GM12878 (cell line): ENCODE data around the gene KRTAP10-1.

Experiments used
- BHLHE40 ChIP-seq, 2 experiments: fragments of 450-650 bp in 1 of 2; IDR thresholded peaks; 2 replicates each; pipeline ENCODE4 v1.6.1; 2011 to 2017; ENCODE audit warnings: low read depth in 2 of 2, borderline replicate concordance in 1 of 2, improper control_type of control experiment in 1 of 2, low read length in 1 of 2, mild to moderate bottlenecking in 1 of 2
- CBX3 ChIP-seq: fragments of 200-600 bp; sonication (generic); IDR thresholded peaks from 2 replicates; pipeline ENCODE4 v1.6.1; 2016; ENCODE audit warnings: low read depth, borderline replicate concordance
- HDAC6 ChIP-seq: fragments of 200-600 bp; sonication (generic); IDR thresholded peaks from one replicate; pipeline ENCODE4 v1.8.0; 2017; ENCODE audit warnings: antibody characterized with exemption; ENCODE audit not compliant: unreplicated experiment
- JUND ChIP-seq: IDR thresholded peaks from 2 replicates; pipeline ENCODE4 v1.6.1; 2012; ENCODE audit warnings: low read depth, mild to moderate bottlenecking, low read length, improper control_type of control experiment, moderate library complexity
- NR2C2 ChIP-seq: IDR thresholded peaks from 2 replicates; pipeline ENCODE4 v1.6.1; 2011; ENCODE audit warnings: borderline replicate concordance, low read depth; ENCODE audit not compliant: control insufficient read depth, insufficient read length
- POLR2AphosphoS5 ChIP-seq: IDR thresholded peaks from 2 replicates; pipeline ENCODE4 v1.6.1; 2011; ENCODE audit warnings: mild to moderate bottlenecking, low read length, inconsistent platforms
- SIN3A ChIP-seq: IDR thresholded peaks from 2 replicates; pipeline ENCODE4 v1.6.1; 2012; ENCODE audit warnings: low read depth, low read length, improper control_type of control experiment
- SIX5 ChIP-seq: IDR thresholded peaks from 2 replicates; pipeline ENCODE4 v1.6.1; 2011; ENCODE audit warnings: mild to moderate bottlenecking, low read depth, low read length, moderate library complexity; ENCODE audit not compliant: severe bottlenecking
- SRF ChIP-seq, 2 experiments: IDR thresholded peaks; 2 replicates each; pipeline ENCODE4 v1.6.1; 2011; ENCODE audit warnings: low read depth in 2 of 2, low read length in 2 of 2, mild to moderate bottlenecking in 1 of 2, moderate library complexity in 1 of 2
- TAF1 ChIP-seq: IDR thresholded peaks from 2 replicates; pipeline ENCODE4 v1.6.1; 2011; ENCODE audit warnings: mild to moderate bottlenecking, low read depth, low read length, borderline replicate concordance
- ZZZ3 ChIP-seq: IDR thresholded peaks from 2 replicates; pipeline ENCODE4 v1.6.1; 2011; ENCODE audit warnings: low read depth; ENCODE audit not compliant: control insufficient read depth, insufficient read length
- TF ChIP-seq, protein P1 (sequence below), 3 experiments: IDR thresholded peaks in 2 of 3; conservative IDR thresholded peaks in 1 of 3; 2 replicates each; pipeline ENCODE4 v1.5.1; 2011; ENCODE audit warnings: low read depth in 3 of 3, low read length in 3 of 3, mild to moderate bottlenecking in 3 of 3, control low read depth in 2 of 3, moderate library complexity in 2 of 3, inconsistent platforms in 1 of 3, mixed read lengths in 1 of 3; ENCODE audit not compliant: control insufficient read depth in 2 of 3, insufficient read depth in 1 of 3; ENCODE audit errors: extremely low read depth in 1 of 3
- TF ChIP-seq, protein P2 (sequence below): IDR thresholded peaks from 2 replicates; pipeline ENCODE4 v1.6.1; 2011; ENCODE audit warnings: low read depth, low read length, improper control_type of control experiment, borderline replicate concordance

DNA sequence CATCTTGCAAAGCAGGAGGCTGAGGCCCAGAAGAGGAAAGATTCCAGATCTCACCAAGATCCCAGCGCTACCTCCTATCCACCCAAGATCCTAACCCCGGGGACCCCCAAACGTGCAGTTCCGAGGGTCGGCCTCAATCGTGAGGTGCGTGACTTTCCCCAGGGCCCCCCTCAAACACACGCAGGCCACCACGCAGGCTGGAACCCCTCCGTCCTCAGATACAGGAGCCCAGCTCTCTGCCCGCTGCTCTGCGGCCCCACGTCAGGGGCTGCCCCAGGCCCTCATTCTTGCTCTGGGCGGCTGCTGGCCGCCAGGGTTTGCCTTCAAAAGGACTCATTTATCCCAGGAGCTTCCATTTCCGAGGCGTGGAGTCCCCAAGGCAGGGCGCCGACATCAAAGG lies 39.9 kb downstream of the KRTAP10-1 start:
- TF ChIP-seq JUND (no peak), CBX3 (no peak), NR2C2 (no peak), SIN3A (no peak), SRF (IDR thresholded peaks at IDR 0.05; ENCODE audit: low read depth in 2 of 2, low read length in 2 of 2) (no peak), HDAC6 (no peak), TAF1 (no peak), BHLHE40 (IDR thresholded peaks at IDR 0.05; ENCODE audit: borderline replicate concordance in 1 of 2, low read depth in 2 of 2, low read length in 1 of 2) (no peak), SIX5 (no peak), ZZZ3 (no peak), POLR2AphosphoS5 (no peak)
- TF ChIP-seq, protein P1, sequence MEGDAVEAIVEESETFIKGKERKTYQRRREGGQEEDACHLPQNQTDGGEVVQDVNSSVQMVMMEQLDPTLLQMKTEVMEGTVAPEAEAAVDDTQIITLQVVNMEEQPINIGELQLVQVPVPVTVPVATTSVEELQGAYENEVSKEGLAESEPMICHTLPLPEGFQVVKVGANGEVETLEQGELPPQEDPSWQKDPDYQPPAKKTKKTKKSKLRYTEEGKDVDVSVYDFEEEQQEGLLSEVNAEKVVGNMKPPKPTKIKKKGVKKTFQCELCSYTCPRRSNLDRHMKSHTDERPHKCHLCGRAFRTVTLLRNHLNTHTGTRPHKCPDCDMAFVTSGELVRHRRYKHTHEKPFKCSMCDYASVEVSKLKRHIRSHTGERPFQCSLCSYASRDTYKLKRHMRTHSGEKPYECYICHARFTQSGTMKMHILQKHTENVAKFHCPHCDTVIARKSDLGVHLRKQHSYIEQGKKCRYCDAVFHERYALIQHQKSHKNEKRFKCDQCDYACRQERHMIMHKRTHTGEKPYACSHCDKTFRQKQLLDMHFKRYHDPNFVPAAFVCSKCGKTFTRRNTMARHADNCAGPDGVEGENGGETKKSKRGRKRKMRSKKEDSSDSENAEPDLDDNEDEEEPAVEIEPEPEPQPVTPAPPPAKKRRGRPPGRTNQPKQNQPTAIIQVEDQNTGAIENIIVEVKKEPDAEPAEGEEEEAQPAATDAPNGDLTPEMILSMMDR (IDR thresholded peaks at IDR 0.05 in 2 of 3, conservative IDR thresholded peaks at IDR 0.05 in 1 of 3; ENCODE audit: control insufficient read depth in 2 of 3, extremely low read depth in 1 of 3, insufficient read depth in 1 of 3, low read depth in 3 of 3, low read length in 3 of 3), result no peak
- TF ChIP-seq, protein P2, sequence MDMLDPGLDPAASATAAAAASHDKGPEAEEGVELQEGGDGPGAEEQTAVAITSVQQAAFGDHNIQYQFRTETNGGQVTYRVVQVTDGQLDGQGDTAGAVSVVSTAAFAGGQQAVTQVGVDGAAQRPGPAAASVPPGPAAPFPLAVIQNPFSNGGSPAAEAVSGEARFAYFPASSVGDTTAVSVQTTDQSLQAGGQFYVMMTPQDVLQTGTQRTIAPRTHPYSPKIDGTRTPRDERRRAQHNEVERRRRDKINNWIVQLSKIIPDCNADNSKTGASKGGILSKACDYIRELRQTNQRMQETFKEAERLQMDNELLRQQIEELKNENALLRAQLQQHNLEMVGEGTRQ, result no peak
